Mucosa of descending colon (tissue), 3 donors: ENCODE data around the gene SLIT1. TPM values are rescaled to one million over a fixed set of nuclear protein-coding genes. Genes with fewer than 3 reads are reported as not detected.

Source experiments
- ATAC-seq: fragments of 200-7000 bp; cut with Tn5 transposase; one replicate; pipeline ENCODE4 v1.9.1; 2020; ENCODE audit warnings: mild to moderate bottlenecking, moderate library complexity
- DNase-seq, 3 donors: peaks; one replicate each; pipeline ENCODE4 v3.0.0-alpha.2; 2020
- H3K36me3 ChIP-seq: fragments of 200-600 bp; one replicate; pipeline ENCODE4 v1.8.0; 2021; ENCODE audit warnings: low read depth, mild to moderate bottlenecking
- H3K4me1 ChIP-seq: fragments of 200-600 bp; one replicate; pipeline ENCODE4 v1.8.0; 2021; ENCODE audit warnings: low read depth, mild to moderate bottlenecking
- H3K4me3 ChIP-seq: fragments of 200-600 bp; one replicate; pipeline ENCODE4 v1.8.0; 2021; ENCODE audit warnings: mild to moderate bottlenecking
- H3K9me3 ChIP-seq: fragments of 200-600 bp; one replicate; pipeline ENCODE4 v1.8.0; 2021; ENCODE audit warnings: mild to moderate bottlenecking
- intact Hi-C, 2 donors: fragments of 100-400 bp; cut with DNase I in 1 of 2; cut with micrococcal nuclease in 1 of 2; formaldehyde crosslinking; loops; one replicate each; pipeline versions ENCODE4 v1.11.0 to v1.11.1; 2022; cut with DNase I, micrococcal nuclease
- total RNA-seq, 3 donors: library from RNA; stranded (reverse); fragmentation: NEBNext Ultra II Directional in 2 of 3; extraction: Animal tissue kit (Norgen Biotek cat#: 25700) in 2 of 3; gene quantifications; one replicate each; pipeline versions ENCODE4 v1.2.1 to v1.2.4, GENCODE V29; 2021 to 2023
- TF ChIP-seq, protein P1 (sequence below): fragments of 200-600 bp; IDR thresholded peaks from one replicate; pipeline ENCODE4 v1.8.0; 2022; ENCODE audit warnings: antibody characterized with exemption, mild to moderate bottlenecking
- donor health status: DM: no; HTN: no; CAD: no; lungs with moderate emphysema.
- donor health status: DM: no; HTN: no; CAD: no.
- donor health status: DM: no; HTN: yes; CAD: no.

Gene SLIT1
- total RNA-seq, 3 donors from 2014 or later = 0.17 to 1.1 (median 0.24) TPM

DNA sequence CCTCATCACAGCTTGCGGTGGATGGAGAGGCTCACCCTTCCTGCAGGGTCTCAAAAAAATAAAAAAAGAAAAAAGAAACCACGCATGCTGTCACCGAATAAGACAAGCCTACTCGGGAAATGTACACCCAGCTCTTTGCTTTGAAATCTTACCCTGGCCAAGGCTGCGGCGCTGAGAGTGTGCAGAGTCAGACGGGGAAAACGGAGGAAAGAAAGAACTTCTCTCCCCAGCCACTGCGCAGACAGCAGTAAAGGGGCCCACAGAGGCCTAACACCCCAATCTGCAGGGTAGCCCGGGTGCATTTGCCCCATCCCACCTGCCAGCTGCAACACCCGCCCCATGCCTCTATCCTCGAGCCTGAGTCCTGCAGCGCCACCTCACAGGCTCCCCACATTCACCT is 14.8 kb downstream of the SLIT1 start:
- TF ChIP-seq, protein P1, sequence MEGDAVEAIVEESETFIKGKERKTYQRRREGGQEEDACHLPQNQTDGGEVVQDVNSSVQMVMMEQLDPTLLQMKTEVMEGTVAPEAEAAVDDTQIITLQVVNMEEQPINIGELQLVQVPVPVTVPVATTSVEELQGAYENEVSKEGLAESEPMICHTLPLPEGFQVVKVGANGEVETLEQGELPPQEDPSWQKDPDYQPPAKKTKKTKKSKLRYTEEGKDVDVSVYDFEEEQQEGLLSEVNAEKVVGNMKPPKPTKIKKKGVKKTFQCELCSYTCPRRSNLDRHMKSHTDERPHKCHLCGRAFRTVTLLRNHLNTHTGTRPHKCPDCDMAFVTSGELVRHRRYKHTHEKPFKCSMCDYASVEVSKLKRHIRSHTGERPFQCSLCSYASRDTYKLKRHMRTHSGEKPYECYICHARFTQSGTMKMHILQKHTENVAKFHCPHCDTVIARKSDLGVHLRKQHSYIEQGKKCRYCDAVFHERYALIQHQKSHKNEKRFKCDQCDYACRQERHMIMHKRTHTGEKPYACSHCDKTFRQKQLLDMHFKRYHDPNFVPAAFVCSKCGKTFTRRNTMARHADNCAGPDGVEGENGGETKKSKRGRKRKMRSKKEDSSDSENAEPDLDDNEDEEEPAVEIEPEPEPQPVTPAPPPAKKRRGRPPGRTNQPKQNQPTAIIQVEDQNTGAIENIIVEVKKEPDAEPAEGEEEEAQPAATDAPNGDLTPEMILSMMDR = no peak
- Histone ChIP-seq H3K4me1 (no peaks in the 10 kb centered on the region), H3K36me3 (no peaks in the 10 kb centered on the region), H3K4me3 (no peak overlapping the region), H3K9me3 (no peaks in the 10 kb centered on the region)
- ATAC-seq (no peak), DNase-seq (no peak)
- intact Hi-C loops = no loop called here

DNA sequence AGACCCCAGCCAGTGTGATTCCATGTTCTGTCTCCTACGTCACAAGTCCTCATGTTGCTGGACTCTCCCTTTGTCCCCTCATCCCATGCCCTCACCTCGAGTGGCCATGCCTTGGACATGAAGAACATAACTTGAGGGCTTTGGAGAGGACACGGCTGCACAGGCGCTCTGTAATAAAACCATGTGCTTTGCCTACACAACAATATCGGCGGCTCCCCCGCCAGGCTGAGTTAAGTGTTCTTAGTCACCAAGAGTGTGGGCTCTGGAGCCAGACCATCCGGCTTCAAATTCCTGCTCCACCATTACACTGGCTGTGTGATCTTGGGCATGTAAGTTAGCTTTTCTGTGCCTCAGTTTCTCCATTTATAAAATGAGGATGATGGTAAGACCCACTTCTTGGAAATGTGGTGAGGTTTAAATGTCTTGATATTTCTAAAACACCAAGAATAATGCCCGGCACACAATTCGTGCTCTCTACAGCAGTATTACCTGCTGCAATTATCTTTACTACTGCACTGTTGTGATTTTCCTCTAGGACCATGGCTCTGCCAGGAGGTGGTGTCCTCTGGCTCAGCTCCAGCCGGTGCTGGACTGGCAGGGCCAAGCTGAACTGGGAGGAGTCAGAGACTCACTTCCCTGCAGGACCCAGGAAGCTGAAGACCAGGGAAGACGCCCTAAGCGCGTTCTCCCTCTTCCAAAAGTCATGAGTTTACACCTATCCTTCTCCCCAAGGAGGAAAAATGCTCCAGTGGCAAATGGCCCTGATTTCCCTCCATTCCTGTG is 15.7 kb downstream of the SLIT1 start:
- intact Hi-C loops = no loop called here
- Histone ChIP-seq H3K4me3 (no peak overlapping the region), H3K4me1 (no peaks in the 10 kb centered on the region), H3K9me3 (no peaks in the 10 kb centered on the region), H3K36me3 (no peaks in the 10 kb centered on the region)
- ATAC-seq (peak; percentile 95), DNase-seq (peak; percentile 76 to 88 (median 86))
- TF ChIP-seq, protein P1 = no peak

DNA sequence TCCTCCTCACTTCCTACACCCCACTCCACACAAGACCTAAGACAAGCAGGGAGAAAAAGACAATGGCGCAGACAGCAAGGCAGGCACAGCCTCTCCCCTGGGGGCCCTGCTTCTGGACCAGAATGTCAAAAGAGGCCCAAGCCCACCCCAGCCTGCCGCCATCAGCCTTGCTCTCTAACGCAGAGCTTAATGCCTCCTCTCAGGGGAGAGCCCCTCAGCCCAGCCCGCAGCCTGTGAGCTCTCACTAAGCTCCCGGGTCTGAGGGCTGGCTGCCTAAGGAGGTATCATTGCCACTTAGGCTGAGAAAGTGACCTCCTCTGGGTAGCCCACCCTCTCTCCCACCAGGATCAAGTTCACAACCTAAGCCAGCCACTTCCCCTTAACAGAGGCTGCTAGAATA is 16.7 kb downstream of the SLIT1 start:
- intact Hi-C loops = no loop called here
- no peak for ATAC-seq
- TF ChIP-seq, protein P1 = no peak

DNA sequence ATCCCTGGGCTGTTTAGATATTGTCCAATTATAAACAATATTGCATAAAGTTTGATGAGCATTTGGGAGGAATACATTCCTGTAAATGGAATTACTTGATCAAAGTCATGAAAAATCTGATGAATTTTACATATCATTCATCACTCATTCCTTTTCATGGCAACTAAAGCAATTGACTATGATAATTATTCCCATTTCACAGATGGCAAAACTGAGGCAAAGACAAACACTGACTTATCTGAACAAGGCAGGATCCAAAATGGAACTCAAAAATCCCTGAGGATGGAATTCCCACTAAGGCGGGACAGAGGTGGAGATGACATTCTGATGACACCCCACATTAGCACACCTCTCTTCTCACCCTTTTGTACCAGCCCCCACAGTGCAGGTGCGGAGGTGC is 17.1 kb downstream of the SLIT1 start:
- no peaks in the 10 kb centered on the region for H3K4me1 ChIP-seq
- H3K9me3 ChIP-seq = no peaks in the 10 kb centered on the region
- no peaks in the 10 kb centered on the region for H3K36me3 ChIP-seq
- intact Hi-C loops = no loop called here
- no peak overlapping the region for H3K4me3 ChIP-seq
- TF ChIP-seq, protein P1 = no peak
- DNase-seq (no peak), ATAC-seq (no peak)

More for the DNA sequence above, 16.7 kb downstream of the SLIT1 start:
- H3K36me3 ChIP-seq = no peaks in the 10 kb centered on the region
- H3K4me1 ChIP-seq = no peaks in the 10 kb centered on the region
- no peak overlapping the region for H3K4me3 ChIP-seq
- no peak for DNase-seq
- no peaks in the 10 kb centered on the region for H3K9me3 ChIP-seq

DNA sequence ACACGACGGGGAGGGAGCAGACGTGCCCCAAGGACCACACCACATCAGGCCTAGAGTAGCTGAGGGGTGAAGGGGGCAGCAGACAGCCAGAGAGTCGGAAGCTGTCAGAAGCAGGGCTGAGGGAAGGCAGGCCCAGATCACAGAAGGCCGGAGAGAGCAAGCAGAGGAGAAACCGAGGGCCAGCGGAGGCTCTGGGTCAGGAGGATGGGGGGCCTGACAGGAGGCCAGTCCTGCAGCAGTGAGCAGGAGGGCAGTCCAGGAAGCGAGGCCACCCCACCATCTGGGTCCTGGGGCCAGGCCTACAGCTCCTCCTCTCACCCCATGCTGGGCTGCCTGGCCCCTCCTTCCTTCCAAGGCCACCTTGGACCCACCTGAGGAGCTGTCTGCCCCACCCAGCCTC is 20.3 kb downstream of the SLIT1 start:
- DNase-seq = no peak
- intact Hi-C loops = no loop called here
- H3K9me3 ChIP-seq = no peaks in the 10 kb centered on the region
- no peak for ATAC-seq
- H3K4me1 ChIP-seq = no peaks in the 10 kb centered on the region
- no peaks in the 10 kb centered on the region for H3K36me3 ChIP-seq
- H3K4me3 ChIP-seq = no peak overlapping the region
- TF ChIP-seq, protein P1 = no peak
